ENCODE measurements around the gene NHEJ1.
A peak's percentile ranks its signal among the peaks of the same experiment; 100 is the strongest.

Gene NHEJ1

GRCh38 chr2:219160186-219161017 is at the start of gene NHEJ1:
Gene NHEJ1 (minus strand): TSS chr2:219160815. CDS start chr2:219158362, 2,453 bp downstream.
- no peaks in the 10 kb centered on the region for H3K79me2 ChIP-seq
- H3K27me3 ChIP-seq (ENCODE audit: control insufficient read depth, insufficient read depth, low read length): no peaks in the 10 kb centered on the region
- H3K27ac ChIP-seq: peak within 1 kb of the TSS; percentile 81
- H3K4me3 ChIP-seq (ENCODE audit: low read depth, low read length): peak within 1 kb of the TSS; percentile 64
- peak within 1 kb of the TSS; percentile 88 for H3K4me2 ChIP-seq (ENCODE audit: low read length)
- no peaks in the 10 kb centered on the region for H3K9me3 ChIP-seq (ENCODE audit: control insufficient read depth, low read length)
- H3K36me3 ChIP-seq (ENCODE audit: control insufficient read depth, insufficient read depth, low read length): no peaks in the 10 kb centered on the region
- H2AFZ ChIP-seq: peak within 1 kb of the TSS; percentile 90
- peak; percentile 100 for TF ChIP-seq CTCF (IDR thresholded peaks at IDR 0.05)
- peaks cover 5% of the 10 kb centered on the region for H3K4me1 ChIP-seq
- H3K9ac ChIP-seq: no peak within 1 kb of the TSS

- TF ChIP-seq CTCF (IDR thresholded peaks at IDR 0.05): no peak
- Histone ChIP-seq H2AFZ (no peak overlapping the region), H3K27me3 (ENCODE audit: control insufficient read depth, insufficient read depth, low read length) (no peaks in the 10 kb centered on the region), H3K9ac (no peak overlapping the region), H3K27ac (no peak overlapping the region), H3K4me1 (peaks cover 15% of the 10 kb centered on the region), H3K4me2 (ENCODE audit: low read length) (no peak overlapping the region), H3K36me3 (ENCODE audit: control insufficient read depth, insufficient read depth, low read length) (no peaks in the 10 kb centered on the region), H3K9me3 (ENCODE audit: control insufficient read depth, low read length) (no peaks in the 10 kb centered on the region), H3K79me2 (no peaks in the 10 kb centered on the region), H3K4me3 (ENCODE audit: low read depth, low read length) (no peak overlapping the region)
Observed at GRCh38 chr2:219209236-219210195, 48.9 kb upstream of the NHEJ1 start.

- Histone ChIP-seq H3K9me3 (ENCODE audit: control insufficient read depth, low read length) (no peaks in the 10 kb centered on the region), H3K4me1 (peaks cover 15% of the 10 kb centered on the region), H3K4me2 (ENCODE audit: low read length) (peak overlapping the region; percentile 79), H3K9ac (no peak overlapping the region), H2AFZ (peak overlapping the region; percentile 9), H3K4me3 (ENCODE audit: low read depth, low read length) (peak overlapping the region; percentile 80), H3K27ac (peak overlapping the region; percentile 92), H3K27me3 (ENCODE audit: control insufficient read depth, insufficient read depth, low read length) (no peaks in the 10 kb centered on the region), H3K36me3 (ENCODE audit: control insufficient read depth, insufficient read depth, low read length) (no peaks in the 10 kb centered on the region), H3K79me2 (no peaks in the 10 kb centered on the region)
- no peak for TF ChIP-seq CTCF (IDR thresholded peaks at IDR 0.05)
Observed at GRCh38 chr2:219207884-219208740, 47.5 kb upstream of the NHEJ1 start.

GRCh38 chr2:219207134-219207883 is 46.7 kb upstream of the NHEJ1 start:
- Histone ChIP-seq H3K4me2 (ENCODE audit: low read length) (peak overlapping the region; percentile 79), H3K36me3 (ENCODE audit: control insufficient read depth, insufficient read depth, low read length) (no peaks in the 10 kb centered on the region), H3K27ac (peak overlapping the region; percentile 92), H3K9me3 (ENCODE audit: control insufficient read depth, low read length) (no peaks in the 10 kb centered on the region), H3K9ac (no peak overlapping the region), H2AFZ (peak overlapping the region; percentile 84), H3K79me2 (no peaks in the 10 kb centered on the region), H3K4me3 (ENCODE audit: low read depth, low read length) (peak overlapping the region; percentile 80), H3K27me3 (ENCODE audit: control insufficient read depth, insufficient read depth, low read length) (no peaks in the 10 kb centered on the region), H3K4me1 (peaks cover 15% of the 10 kb centered on the region)
- no peak for TF ChIP-seq CTCF (IDR thresholded peaks at IDR 0.05)
